ENCODE data around the gene UBL4A.

DNA sequence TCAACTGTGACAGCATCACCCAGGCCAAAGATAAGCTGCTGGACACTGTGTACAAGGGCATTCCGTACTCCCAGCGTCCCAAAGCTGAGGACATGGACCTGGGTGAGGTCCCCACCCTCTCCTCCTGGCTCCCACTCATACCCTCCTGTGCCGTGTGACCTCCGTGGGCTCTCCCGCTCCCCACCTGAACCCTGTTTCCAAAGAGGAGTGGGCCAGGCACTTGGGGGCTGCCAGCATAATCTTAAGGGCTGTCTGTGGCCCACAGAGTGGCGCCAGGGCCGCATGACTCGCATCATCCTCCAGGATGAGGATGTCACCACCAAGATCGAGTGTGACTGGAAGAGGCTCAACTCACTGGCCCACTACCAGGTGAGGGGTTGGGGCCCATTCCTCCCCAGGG lies 17.3 kb downstream of the UBL4A start:
- TF ChIP-seq, protein P1, sequence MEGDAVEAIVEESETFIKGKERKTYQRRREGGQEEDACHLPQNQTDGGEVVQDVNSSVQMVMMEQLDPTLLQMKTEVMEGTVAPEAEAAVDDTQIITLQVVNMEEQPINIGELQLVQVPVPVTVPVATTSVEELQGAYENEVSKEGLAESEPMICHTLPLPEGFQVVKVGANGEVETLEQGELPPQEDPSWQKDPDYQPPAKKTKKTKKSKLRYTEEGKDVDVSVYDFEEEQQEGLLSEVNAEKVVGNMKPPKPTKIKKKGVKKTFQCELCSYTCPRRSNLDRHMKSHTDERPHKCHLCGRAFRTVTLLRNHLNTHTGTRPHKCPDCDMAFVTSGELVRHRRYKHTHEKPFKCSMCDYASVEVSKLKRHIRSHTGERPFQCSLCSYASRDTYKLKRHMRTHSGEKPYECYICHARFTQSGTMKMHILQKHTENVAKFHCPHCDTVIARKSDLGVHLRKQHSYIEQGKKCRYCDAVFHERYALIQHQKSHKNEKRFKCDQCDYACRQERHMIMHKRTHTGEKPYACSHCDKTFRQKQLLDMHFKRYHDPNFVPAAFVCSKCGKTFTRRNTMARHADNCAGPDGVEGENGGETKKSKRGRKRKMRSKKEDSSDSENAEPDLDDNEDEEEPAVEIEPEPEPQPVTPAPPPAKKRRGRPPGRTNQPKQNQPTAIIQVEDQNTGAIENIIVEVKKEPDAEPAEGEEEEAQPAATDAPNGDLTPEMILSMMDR (conservative IDR thresholded peaks at IDR 0.05; ENCODE audit: low read depth, low read length), result no peak
- no peak for TF ChIP-seq EZH2 (IDR thresholded peaks at IDR 0.05; ENCODE audit: borderline replicate concordance, low read depth, low read length, poor library complexity, severe bottlenecking)

Measured in A673 (cell line).